Suppressor macrophage (primary cell): ENCODE results near the gene ANGPTL2.

Experiments used
- DNase-seq, 4 experiments: peaks; one replicate each; pipeline ENCODE4 v3.0.0-alpha.2; 2020 to 2022

Gene ANGPTL2

DNA sequence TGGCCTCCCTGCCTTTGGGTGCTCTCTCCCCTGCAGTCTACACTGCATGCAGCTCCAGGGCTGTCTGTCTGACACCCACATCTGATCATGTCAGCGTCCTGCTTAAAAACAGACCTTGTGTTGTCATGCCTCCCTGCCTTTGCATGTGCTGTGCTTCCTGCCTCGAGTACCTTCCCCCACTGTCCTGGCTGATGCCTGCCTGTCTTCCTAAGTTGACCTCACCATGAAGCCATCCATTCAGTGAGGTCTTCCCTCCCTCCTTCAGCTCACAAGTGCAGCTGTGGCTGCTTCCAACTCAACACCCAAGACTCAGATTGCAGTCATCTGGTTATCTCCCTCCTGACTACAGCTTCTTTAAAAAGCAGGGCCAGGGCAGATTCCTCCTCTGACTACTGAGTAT, 5.5 kb downstream of the ANGPTL2 start:
- DNase-seq: peak in 2 of 4 experiments; percentile 8 to 13

DNA sequence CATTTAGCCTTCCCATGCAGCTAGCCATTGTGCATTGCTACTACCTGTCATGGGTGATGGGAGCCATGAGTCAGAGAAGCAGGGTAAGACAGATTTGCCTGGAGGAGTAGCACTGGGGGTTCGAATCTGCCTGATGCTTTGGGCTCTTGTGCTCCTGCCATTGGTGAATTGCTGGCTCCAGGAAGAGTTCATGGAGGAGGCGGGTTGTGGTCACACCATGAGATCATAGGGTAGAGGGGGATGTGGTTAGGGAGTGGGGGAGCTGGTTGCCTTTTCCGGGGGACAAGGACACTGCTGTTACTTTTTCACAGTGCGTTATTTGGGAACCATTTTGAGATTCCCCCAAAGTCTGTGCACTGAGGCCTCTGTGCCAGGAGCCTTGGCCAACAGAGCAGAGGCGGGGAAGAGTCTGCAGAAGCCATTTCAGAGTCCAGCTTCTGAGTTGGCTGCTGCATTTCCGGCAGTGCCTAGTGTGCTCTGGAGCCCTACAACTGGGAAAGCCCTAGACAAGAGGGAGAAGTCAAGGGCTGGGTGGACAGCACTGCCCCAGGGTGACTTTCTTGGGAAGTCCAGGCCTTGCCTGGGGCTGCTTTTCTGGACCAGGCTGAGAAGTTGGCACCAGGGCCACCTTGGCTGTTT, 6.2 kb downstream of the ANGPTL2 start:
- DNase-seq: peak in 1 of 4 experiments; percentile 7

DNA sequence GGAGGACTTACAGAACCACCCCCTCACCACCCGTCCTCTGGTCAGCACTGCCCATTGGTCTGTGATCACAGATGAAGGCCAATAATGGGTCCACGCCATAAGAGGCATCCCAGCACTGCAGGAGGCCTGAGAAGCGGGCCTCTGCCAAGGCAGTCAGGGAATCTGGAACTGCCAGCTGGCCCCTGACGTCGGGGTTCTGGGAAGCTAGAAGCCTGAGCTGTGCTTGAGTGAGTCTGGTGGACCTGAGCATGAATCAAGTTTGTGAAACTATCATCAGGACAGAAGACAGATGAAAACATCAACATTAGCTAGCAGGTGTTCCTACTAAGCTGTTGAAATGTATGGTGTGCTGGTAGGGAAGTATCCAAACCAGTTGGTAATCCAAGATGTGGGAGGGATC, 7.8 kb downstream of the ANGPTL2 start:
- DNase-seq: no peak

DNA sequence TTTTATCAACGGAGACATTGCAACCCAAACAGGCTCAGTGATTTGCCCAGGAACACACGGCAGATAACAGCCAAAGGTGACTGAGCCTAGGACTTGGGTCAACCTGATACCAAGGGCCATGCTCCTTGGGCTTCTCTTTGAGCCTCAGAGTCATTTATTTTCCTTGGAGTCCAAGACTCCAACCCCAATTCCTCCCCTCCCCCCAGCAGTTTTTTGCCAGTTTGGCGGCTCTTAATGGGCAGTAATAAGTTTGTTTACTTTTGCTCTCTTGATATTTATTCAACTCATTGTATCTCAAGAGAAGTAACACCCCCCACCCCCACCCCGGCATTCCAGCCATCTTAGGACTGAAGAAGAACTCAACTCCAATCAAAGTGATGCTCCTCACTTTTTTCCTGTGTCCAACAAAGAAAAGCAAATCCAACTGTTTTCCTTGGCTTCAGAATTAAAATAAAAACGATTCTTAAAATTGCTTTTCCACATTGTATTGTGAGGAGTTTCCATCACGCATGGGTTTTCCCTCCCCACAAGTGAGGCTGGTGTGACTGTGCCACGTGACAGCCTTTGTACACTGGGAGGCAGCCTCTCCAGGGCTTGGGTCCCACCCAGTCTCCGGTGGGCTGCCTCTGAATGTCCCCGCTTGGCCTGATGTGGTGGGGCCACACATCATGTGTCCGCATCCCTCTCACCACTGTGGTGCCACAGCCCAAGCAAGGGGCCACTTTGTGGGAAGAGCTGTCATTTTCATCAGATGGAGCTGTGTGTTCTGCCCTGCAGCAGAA, 9.1 kb downstream of the ANGPTL2 start:
- DNase-seq: no peak

DNA sequence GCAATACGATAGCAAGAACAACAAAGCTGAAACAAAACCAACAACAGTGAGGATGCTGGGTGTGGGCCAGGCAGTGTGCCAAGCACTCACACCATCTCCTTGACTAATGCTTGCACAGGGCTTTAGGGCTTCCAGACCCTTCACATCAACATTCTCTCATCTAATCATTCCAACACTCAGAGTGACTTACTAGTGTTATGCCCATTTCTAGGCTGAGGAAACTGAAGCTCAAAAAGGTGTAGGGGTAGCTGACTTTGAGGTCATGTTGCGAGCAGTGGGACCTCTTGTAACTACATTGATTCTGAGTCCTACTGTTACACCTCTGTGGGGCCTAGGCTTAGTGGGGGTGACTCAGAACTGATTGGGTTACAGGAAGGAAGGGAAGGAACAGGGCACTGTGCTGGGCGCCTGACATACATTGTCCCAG, 9.7 kb downstream of the ANGPTL2 start:
- no peak for DNase-seq

DNA sequence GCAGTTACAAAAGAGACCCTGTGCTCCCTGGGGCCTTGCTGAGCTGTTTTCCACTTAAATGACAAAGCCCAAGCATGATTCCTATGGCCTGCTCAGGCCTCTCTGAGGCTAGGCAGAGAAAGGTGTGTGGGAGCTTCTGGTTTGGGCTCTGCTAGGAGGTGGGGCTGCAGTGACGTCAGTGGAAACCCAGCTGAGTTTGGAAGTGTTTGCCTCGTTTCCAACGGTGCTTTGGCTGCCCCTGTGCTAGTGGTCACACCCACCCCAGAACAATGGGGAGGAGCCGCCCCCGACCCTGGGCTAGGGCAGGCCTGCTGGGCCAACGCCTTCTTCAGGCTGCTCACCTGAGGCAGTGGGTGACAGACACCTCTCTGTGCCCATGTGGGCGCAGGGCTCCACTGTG, 10.4 kb downstream of the ANGPTL2 start:
- DNase-seq: no peak

DNA sequence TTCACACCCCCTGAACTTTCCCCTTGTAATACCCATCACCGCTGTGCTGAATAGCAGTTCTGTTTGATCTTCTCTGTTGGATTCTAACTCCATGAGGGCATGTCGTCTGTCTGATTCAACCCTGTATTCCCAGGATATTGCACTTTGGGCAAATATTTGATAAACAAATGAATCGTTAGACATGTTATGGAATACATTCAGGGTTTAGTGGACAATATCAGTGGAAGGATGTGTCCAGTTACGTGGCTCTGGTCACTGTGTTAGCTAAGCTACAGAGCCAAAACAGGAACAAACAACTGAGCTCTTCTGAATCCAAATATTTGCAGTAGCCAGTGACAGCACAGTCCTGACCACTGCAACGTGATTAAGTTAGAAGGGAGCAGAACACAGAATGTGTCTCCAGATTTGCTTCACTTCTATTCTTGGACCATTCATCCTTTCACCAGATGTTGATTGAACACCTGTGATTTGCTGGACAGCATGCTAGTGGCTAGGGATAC, 13.2 kb downstream of the ANGPTL2 start:
- no peak for DNase-seq

DNA sequence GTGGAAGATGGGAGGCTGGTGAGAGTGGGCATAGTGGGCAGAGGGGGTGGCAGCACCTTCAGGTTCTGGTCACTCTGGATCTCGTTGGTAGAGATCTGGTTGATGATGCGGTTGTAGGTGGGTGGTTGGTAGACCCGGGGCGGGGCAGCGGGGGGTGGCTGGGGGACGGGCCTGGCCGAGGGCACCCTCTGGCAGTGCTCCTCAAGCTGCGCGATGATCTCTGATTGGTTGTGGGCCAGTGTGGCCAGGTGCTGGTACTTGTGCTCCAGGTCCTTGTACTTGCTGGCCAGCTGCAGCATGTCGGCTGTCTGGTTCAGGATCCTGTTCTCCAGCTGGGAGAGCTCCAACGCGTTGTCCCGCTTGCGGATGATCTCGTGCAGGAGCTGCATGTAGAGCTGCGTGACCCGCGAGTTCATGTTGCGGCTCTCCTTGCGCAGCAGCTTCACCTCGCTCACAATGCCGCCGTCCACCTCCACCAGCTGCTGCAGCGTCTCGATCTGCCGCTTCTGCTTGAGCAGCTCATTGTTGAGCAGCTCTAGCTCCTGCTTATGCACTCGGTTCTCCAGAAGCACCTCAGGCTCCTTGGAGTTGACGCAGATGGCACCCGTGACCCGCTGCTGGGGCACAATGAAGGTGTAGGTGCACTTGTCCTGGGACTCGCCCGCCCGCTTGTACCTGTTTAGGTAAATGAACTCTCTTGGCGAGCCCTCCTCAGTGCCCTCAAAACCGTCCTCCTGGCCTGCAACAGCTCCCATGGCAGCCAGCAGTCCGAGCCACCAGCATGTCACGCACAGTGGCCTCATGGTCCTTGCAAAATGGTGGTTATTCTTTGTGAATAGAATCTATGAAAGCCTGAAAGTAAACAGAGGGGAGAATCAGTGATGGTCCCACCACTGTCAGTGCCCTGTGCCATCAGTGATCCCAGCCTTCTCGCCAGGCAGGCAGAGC, 14.2 kb downstream of the ANGPTL2 start:
- DNase-seq: no peak

DNA sequence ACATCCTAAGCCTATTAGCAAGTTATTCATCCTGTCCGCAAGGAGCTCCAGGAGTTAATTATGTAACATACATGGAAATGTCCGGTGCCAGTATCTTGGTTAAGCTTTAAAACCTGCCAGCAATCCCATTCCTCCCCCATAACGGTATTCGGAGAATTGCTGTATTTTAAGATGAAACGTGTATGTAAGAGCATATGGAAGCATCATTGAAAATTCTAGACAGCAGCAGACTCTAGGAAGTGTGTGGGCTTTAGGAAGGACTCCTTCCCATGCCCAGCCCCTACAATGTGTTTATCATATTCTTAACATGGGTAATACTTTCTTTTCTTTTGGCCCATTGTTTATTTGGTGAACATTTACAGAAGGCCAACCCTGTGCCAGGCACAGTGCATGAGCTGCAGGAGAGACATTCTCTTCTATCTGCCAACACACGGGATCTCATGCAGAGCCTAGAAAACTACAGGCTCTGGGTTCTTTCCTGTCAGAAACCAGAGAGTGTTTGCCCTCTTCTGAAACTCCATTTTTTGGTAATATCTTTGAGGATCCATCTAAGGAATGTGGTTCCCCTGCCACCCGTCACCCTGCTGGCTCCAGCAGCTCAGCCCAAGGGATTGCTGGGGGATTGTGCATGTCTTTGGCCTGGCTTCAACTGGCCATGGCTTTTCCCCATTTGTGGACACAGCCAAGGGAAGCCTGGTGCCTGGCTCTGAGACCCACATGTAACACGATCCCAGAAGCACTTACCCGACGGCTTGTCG, 15.1 kb downstream of the ANGPTL2 start:
- DNase-seq: no peak

DNA sequence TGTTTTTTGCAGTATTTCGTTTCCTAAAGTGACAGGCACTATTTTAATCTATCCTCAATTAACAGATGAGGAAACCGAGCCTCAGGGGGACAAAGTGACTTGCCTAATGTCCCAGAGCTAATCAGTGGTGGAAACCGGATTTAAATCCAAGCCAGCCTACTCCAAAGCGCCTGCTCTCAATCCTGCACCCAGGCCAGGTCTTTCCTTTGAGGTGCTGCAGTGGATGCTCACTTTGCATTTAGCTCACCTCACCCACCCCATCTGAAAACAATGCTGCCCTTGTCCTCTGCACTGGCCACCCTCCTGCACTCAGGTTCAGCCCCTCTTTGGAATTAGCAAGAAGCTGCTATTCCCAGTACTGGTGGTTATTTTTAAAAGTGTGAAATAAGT, 16.0 kb downstream of the ANGPTL2 start:
- no peak for DNase-seq

DNA sequence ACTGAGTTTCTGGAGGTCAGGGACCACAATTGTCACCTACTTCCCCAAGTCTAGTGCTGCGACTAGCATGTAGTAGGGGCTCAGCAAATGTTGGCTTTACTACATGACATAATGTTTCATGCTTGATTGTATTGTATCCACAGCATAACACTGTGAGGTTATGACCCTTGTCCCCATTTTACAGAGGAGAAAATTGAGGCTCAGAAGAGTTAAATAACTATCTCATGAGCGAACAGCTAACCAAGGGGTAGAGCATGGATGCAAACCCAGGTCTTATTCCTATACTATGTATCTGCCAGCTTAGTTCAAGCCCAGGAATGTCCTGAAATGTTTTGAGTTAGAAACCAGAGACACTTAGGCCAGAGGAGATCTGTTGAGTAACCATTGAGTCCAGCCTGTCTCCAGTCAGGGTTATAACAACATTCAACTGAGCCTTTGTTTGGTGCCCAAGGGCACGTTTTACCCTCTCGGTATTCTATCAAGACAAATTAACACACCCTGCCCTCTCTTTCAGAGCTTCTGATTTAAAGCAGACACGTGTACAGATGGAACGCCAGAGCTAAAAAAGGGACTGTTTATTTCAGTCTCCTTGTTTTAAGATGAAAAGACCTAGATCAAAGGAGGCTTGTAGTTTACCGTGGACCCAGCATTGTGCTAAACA, 16.5 kb downstream of the ANGPTL2 start:
- no peak for DNase-seq

DNA sequence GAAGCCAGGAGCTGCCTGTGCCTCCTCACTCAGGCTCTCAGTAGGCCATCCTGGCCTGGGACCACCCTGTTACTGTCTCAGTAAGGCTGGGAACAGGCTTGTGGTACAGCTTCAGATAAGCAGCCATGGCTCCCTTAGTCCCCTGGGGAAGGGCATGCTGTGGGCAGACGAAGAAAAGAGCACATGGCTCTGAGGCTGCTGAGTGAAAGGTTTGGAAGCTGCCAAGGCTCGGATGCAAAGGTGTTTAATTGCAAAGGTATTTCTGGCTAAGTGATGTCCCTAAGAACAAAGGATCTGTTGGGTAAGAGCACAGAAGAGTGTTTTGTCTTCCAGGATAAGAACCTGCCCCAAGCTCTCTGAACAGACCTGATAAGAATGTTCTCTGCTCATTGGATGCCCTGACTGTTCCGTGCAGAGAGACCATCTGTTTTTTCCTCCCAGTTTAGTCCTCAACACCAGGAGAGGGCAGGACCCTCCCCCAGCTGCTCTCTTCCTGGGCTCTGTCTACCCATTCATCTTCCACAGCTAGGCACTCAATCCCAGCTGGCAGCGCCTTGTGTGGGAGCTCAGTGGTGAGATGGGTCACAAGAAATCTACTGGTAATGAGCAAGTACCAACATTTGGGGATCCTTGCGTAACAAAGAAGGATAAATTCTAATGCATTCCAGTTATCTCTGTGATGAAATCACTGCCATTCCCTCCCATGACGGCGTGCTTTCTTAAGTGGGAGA, 17.7 kb downstream of the ANGPTL2 start:
- no peak for DNase-seq

DNA sequence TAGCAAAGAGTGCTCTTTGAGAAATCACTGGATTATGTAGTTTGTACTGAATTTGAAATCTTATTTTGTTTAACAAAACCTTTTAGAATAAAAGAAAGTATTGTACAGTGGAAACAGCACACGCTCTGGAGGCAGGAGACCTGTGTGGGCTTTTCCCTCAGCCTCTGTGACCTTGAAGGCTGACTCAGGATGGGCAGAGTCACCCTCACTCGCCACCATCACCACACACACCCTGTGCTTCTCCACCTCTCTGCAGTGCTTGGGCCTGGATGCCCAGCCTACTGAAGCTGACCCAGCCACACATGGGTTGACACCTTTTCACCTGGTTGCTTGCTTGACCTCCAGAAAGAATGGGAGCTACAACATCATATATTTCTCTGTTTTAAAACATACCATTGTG, 19.6 kb downstream of the ANGPTL2 start:
- DNase-seq: no peak

DNA sequence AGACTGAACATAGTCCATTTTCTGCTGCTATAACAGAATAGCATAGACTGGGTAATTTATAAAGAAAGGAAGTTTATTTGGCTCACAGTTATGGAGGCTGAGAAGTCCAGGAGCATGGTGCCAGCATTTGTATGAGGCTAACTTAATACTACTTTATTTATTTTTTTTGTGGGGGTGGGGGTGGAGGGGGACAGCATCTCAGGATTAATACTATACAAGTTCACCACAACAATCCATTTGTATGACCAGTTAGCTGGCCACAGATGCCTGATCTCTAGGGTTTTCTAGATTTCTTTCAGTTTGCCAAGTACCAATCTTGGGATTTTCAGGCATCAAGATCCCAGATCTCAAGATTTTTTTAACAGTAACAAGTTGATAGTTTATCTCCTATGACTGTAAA, 20.3 kb downstream of the ANGPTL2 start:
- DNase-seq: no peak

DNA sequence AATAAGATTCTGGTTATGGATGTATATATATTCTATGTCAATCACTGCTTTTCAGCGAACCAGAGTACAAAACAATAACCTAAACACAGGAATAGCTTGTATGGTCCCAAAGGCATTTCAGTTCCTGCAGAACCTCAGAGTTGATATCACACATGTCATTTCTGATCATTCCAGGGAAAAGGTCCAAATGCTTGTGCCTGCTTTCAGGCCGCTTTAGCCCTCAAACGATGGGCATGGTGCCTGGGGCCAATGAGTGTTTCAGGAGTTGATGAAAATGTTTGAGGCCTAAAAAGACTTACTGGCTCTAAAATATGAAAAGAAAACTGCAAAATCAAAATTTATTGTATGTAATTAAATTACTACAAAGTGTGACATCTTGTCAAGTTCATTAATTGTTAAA, 22.8 kb downstream of the ANGPTL2 start:
- no peak for DNase-seq

DNA sequence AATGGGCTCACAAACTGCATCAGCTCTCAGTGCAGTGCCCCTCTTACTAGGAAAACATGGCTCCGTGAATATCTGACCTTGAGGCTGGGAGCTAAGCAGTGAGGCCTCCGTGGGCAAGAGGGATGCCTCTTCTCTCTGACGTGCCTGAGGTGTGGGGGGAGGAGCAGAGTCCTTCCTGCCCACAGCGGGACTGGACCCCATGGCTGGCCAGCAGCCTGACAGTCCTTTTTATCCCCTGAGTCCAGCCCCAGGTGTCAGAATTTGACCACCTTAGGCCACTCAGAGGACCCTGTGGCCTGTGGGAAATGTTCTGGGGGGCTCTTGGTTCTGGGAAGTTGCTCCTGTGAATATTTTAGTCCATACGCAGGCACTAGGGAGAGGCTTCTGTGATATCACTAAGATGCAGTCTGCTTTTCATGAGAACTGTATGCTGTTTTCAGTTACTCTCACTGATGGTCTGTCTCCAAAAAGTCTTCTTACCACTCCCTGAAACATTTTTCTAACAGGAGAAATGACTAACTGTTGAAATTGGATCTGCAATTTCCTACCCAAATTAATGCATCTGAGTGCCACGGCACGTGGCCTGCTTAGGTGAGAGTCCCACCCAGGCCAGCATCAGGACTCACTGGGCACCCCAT, 23.4 kb downstream of the ANGPTL2 start:
- DNase-seq: no peak

DNA sequence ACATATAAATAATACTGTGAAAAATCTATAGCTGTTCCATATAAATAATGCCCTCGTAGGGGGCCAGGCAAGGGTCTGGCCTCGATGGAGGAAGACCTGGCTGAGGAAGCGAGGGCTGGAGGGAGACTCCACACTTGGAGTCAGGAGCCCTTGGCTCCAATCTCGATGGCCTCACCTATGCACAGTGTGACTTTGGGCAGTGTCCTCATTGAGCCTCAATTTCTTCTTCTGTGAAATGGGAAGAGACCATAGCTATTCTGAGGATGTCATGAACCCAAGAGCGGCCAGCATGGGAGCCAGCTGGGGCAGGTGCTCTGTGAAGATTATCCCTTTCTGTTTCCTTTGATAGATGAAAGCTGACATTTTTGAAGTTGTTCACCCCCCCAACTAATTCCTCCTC, 24.8 kb downstream of the ANGPTL2 start:
- DNase-seq: no peak

DNA sequence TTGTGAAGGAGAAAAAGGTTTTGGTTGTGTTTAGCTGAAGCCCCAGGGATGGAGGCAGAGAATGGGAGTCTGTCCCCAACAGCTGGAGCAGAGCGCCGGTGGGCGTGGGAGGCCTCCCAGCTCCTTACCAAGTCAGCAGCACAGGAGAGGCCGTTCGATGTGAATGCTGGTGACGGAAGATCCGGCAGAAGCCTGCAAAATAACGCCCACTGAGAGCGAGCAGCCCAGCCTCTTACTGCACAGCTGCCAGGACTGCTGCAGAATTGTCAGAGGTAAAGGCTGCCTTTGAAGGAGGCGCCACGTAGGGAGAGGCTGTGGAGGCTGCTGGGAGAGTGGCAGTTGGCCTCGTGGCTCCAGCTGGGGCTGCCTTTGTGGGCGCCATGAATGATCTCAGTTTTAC, 26.2 kb downstream of the ANGPTL2 start:
- no peak for DNase-seq

DNA sequence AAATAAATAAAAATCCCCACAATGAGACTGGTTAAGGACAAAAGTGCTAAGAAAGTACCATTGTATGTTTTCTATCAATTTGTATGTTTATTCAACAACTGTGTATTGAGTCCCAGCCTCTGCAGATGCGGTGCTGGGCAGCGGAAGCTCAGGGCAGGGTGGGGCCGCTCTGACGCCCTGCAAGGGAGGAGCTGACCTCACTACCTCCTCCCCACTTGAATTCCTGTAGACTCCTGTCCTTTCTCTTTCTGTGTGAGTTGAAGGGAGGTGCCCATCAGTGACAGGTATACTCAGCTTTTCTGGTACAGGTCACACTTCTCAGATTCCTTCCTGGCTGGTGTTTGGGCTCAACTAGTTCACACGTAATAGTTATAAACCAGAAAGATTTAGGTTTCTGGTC, 27.0 kb downstream of the ANGPTL2 start:
- DNase-seq: no peak

DNA sequence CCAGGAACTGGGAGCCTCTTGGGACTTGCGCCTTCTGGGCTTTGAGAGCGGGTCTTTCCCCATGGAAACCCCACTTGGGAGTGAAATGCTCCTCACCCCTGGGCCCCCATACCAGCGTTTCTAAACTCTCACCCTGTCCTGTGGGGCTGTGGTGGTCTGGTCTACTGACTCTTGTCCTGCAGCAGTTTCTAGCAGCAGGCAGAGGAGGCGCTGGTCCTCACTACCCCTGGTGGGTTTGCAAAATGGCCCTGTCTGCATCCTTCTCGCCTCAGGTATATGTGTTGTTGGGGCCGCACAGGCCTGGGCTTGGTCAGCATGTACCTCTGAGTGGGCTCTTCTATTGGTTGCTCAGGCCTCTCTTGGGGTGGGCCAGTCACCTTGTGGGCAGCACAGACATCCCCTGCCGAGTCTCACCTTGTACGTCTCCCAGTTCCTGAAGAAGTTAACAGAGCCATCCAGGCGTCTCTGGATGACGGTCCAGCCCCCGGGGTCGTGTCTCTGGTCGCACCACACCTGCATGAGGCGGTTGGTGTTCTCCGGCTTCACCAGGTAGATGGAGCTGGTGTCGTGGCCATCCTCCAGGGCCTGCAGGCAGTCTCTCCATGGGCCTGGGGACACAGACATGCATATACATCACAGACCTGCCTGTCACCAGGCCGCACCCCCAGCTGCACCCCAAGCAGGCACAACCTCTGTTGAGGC, 29.0 kb downstream of the ANGPTL2 start:
- DNase-seq: no peak
